ENCODE measurements around the gene PCDHGB2. TPM values are rescaled to one million over a fixed set of nuclear protein-coding genes. Genes with fewer than 3 reads are reported as not detected.
"Not testable (repeated sequence)": the region's sequence is repeated elsewhere in the genome, so short reads cannot be mapped to it uniquely, and the experiment has no call there.

PCDHGB2 gene
- total RNA-seq = 1 to 10 TPM; 1.2 to 5.8 (median 1.6) TPM

DNA sequence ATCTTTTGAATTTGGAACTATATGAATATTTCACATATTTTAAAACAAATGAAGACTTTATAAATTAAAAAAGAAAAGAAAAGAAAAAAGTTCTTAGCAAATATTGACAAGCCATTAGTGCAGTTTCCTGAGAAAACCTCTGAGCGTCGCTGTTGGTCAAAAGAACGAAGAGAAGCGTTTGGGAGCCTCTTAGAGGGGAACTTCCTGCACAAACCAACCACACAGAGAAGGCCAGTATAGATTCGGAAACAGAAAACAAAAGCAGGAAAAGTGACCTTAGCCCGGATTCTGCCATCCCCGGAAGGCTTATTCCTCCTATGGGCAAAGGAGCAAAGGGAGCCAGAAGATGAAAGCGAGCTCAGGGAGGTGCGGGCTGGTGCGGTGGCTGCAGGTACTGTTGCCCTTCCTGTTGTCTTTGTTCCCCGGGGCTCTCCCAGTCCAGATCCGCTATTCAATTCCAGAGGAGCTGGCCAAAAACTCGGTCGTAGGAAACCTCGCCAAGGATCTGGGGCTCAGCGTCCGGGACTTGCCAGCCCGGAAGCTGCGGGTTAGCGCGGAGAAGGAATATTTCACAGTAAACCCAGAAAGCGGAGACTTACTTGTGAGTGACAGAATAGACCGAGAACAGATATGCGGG is at the start of gene PCDHGB2:
TSS of gene PCDHGB2 (plus strand) at position 205 of the 637 bp plus-strand sequence. CDS start at position 347, 142 bp downstream.
- no peaks in the 10 kb centered on the region for H3K4me1 ChIP-seq
- no peak for DNase-seq
- no peak within 1 kb of the TSS for H3K27ac ChIP-seq
- H3K36me3 ChIP-seq = no peaks in the 10 kb centered on the region
- H3K4me3 ChIP-seq = peak within 1 kb of the TSS; percentile 3 to 35 (median 17)
- H3K27me3 ChIP-seq = no peaks in the 10 kb centered on the region
- peaks cover 0 to 76% (median 14%) of the 10 kb centered on the region in 4 donors for H3K9me3 ChIP-seq
- TF ChIP-seq, protein P1, sequence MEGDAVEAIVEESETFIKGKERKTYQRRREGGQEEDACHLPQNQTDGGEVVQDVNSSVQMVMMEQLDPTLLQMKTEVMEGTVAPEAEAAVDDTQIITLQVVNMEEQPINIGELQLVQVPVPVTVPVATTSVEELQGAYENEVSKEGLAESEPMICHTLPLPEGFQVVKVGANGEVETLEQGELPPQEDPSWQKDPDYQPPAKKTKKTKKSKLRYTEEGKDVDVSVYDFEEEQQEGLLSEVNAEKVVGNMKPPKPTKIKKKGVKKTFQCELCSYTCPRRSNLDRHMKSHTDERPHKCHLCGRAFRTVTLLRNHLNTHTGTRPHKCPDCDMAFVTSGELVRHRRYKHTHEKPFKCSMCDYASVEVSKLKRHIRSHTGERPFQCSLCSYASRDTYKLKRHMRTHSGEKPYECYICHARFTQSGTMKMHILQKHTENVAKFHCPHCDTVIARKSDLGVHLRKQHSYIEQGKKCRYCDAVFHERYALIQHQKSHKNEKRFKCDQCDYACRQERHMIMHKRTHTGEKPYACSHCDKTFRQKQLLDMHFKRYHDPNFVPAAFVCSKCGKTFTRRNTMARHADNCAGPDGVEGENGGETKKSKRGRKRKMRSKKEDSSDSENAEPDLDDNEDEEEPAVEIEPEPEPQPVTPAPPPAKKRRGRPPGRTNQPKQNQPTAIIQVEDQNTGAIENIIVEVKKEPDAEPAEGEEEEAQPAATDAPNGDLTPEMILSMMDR (IDR thresholded peaks at IDR 0.05) = peak in 4 of 6 experiments; percentile 25 to 48 (median 34)
- TF ChIP-seq POLR2A (IDR thresholded peaks at IDR 0.05) = no peak

DNA sequence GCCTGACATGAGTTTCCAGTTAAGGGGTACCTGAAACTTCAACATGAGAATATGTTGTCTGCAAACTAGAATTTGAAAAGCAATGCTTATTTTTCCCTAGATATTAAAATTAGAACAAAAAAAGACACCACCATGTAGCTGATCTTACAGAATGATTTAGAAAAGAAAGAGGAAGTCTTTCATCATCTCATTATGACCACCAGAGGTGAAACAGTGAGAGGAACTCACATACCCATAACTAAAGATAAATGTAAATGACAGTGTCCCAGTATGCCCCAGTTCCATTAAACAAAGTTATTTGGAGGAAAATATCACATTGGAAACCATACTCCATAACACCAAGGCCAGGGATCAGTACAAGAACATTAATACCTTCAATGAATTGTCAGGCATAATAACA is 46.1 kb upstream of the PCDHGB2 start:
- H3K9me3 ChIP-seq = peaks cover 0 to 95% (median 19%) of the 10 kb centered on the region in 4 donors
- H3K36me3 ChIP-seq = peaks cover 0 to 42% (median 0%) of the 10 kb centered on the region in 3 donors
- DNase-seq = no peak
- H3K27me3 ChIP-seq = no peaks in the 10 kb centered on the region
- no peak overlapping the region for H3K4me3 ChIP-seq
- no peaks in the 10 kb centered on the region for H3K4me1 ChIP-seq
- TF ChIP-seq, protein P1 (IDR thresholded peaks at IDR 0.05) = no peak
- TF ChIP-seq POLR2A (IDR thresholded peaks at IDR 0.05) = no peak
- H3K27ac ChIP-seq = no peak overlapping the region

DNA sequence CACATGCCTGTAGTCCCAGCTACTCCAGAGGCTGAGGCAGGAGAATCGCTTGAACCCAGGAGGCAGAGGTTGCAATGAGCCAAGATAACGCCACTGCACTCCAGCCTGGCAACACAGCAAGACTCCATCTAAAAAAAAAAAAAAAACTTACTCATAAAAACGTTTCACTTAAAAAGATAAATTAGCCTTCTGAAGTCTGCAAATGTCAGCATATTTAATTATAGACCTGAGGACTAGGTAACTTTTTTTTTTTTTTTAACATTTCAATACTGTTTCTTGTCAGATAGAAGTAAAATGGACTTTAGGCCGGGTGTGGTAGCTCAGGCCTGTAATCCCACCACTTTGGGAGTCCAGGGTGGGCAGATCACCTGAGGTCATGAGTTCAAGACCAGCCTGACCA is 42.8 kb upstream of the PCDHGB2 start:
- peaks cover 0 to 79% (median 27%) of the 10 kb centered on the region in 4 donors for H3K9me3 ChIP-seq
- H3K4me3 ChIP-seq, H3K27ac ChIP-seq, DNase-seq, H3K4me1 ChIP-seq, H3K27me3 ChIP-seq: not testable (repeated sequence)
- H3K36me3 ChIP-seq = peaks cover 0 to 53% (median 0%) of the 10 kb centered on the region in 3 donors

DNA sequence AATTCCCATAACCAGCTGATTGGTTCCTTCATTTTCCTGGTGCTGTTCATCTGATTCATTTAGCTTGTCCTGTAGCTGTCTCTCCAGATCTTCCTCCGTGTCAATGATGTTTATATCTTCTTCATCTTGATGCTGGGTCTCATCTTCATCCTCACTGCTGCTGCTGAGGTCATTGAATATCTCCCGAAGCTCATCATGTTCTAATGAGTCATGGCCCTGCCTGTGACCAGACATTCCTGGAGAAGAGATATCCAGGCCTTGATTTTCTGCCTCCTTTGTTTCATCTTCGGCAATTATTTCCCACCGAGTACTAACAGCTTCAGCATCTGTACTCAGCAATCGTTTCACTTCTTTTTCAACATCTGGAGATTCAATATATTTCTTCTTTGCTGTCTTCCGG is 40.6 kb upstream of the PCDHGB2 start:
- TF ChIP-seq, protein P1 (IDR thresholded peaks at IDR 0.05) = no peak
- no peak for TF ChIP-seq POLR2A (IDR thresholded peaks at IDR 0.05)
- no peak for DNase-seq
- Histone ChIP-seq H3K27ac (no peak overlapping the region), H3K4me1 (peaks cover 0 to 4% (median 0%) of the 10 kb centered on the region in 4 donors), H3K36me3 (peaks cover 0 to 39% (median 0%) of the 10 kb centered on the region in 3 donors), H3K27me3 (no peaks in the 10 kb centered on the region), H3K9me3 (peaks cover 0 to 61% (median 25%) of the 10 kb centered on the region in 4 donors), H3K4me3 (no peak overlapping the region)

DNA sequence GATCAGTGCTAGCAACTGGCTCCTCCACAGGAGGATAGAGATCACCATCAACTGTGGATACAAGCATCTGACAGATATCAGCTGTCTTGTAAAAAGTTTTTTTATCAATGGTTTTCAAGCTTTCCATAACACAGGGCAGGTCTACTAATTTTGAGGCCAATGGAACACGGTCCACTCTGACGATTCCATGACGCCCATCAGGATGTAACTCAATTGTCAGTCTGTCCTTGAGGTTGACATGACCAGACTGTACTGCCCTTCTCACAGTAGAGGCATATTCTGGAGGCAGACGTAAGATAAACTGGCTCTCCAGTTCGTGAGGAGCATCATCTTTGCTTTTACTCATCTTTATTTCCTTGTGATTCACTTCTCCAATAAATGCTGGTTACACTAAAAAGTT is 40.1 kb upstream of the PCDHGB2 start:
- DNase-seq = no peak
- Histone ChIP-seq H3K9me3 (peaks cover 0 to 58% (median 25%) of the 10 kb centered on the region in 4 donors), H3K4me1 (peaks cover 0 to 4% (median 0%) of the 10 kb centered on the region in 4 donors), H3K36me3 (peaks cover 0 to 39% (median 0%) of the 10 kb centered on the region in 3 donors), H3K4me3 (peak overlapping the region; percentile 60 to 71 (median 66)), H3K27me3 (no peaks in the 10 kb centered on the region), H3K27ac (no peak overlapping the region)
- no peak for TF ChIP-seq POLR2A (IDR thresholded peaks at IDR 0.05)
- TF ChIP-seq, protein P1 (IDR thresholded peaks at IDR 0.05) = no peak
